ENCODE measurements around the gene ZZZ3. TPM values are rescaled to one million over a fixed set of nuclear protein-coding genes. Genes with fewer than 3 reads are reported as not detected.
"Not testable (repeated sequence)": the region's sequence is repeated elsewhere in the genome, so short reads cannot be mapped to it uniquely, and the experiment has no call there.

The ZZZ3 gene
- total RNA-seq, 4 donors from 2014 or later: 26.8 to 45.8 (median 37.3) TPM

DNA sequence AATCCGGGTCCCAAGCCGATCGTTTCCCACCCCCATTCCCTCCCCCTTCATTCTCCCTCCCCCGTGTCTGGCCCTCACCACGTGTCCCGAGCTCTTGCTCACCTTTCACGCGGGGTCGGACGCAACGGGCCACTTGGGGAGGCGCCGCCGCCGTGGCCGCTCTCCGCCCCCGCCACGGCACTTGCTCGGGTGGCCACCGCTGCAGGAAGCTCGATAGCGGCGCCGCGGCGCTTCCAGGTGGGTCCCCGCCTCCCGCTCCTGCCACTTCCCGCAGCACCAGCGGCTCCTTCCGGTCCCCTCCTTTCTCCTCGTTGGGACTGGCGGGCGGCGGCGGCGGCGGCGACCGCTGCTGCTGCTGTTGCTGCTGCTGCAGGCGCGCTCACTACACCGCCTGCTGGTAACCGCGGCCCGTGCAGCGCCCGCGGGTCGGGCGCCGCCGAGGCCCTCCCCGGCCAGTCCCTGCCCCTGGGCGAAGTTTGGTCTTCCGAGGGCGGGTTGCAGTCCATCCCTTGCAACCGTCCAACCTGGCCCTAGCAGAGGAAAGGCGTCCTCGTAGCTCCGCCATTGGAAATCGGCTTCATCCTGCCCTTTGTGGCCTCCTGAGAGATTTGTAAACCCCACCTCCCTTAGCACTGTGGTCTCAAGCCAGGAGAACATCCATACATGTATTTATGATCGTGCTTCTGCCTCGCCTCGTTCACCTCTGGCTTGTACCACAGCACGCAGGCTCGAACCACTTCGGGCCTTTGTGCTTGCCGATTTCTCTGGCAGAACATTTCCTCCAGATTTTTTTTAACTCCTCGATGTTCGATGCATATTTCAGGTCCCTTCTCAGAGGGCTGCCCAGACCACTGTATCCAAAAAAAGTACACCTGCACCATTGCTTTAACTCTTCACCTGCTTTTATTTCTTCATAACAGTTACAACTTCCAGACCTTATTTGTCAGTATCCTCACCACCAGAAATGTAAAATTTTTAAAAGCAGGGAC, 996 bp upstream of the ZZZ3 start:
- Histone ChIP-seq H3K27ac (peak overlapping the region; percentile 86 to 99 (median 98)), H3K4me3 (peak overlapping the region; percentile 87 to 93 (median 88)), H3K4me1 (peaks cover 35 to 37% of the 10 kb centered on the region in 2 donors), H3K36me3 (no peaks in the 10 kb centered on the region), H3K9me3 (no peaks in the 10 kb centered on the region), H3K27me3 (no peaks in the 10 kb centered on the region)
- in situ Hi-C loops (cut with MboI; ENCODE audit: low sequenced_read_pairs in 4 of 4): no loop called here
- intact Hi-C loops (cut with DNase I; ENCODE audit: low total_unique reads): loop anchor here (2.0 to 10.0 kb wide), 6 partner anchors 75 to 536 kb away; partner anchors contain the start of genes DNAJB4, PIGK and USP33
- TF ChIP-seq, protein P1, sequence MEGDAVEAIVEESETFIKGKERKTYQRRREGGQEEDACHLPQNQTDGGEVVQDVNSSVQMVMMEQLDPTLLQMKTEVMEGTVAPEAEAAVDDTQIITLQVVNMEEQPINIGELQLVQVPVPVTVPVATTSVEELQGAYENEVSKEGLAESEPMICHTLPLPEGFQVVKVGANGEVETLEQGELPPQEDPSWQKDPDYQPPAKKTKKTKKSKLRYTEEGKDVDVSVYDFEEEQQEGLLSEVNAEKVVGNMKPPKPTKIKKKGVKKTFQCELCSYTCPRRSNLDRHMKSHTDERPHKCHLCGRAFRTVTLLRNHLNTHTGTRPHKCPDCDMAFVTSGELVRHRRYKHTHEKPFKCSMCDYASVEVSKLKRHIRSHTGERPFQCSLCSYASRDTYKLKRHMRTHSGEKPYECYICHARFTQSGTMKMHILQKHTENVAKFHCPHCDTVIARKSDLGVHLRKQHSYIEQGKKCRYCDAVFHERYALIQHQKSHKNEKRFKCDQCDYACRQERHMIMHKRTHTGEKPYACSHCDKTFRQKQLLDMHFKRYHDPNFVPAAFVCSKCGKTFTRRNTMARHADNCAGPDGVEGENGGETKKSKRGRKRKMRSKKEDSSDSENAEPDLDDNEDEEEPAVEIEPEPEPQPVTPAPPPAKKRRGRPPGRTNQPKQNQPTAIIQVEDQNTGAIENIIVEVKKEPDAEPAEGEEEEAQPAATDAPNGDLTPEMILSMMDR (IDR thresholded peaks at IDR 0.05 in 4 of 5, conservative IDR thresholded peaks at IDR 0.05 in 1 of 5): peak; percentile 84 to 97 (median 95)
- TF ChIP-seq POLR2A (IDR thresholded peaks at IDR 0.05): peak; percentile 56 to 60
- ATAC-seq (peak; percentile 75 to 81), DNase-seq (peak; percentile 85 to 89)

DNA sequence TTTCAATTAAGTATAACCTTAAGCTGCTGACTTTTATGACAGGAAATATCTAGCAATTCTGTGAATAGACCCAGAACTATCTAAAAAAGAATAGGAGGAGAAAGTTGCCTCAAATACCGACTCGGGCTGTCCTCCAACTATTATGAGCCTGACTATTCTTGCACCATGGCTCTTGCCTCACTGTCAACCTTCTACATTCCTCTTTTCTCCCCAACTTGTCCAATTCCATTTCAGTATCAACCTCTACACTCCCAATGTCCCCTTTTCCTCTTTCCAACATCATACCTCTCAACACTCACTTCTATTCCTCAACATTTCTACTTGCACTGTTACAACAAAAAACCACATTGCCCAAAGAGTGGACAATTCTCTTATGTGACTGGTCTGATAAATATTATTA, 2.3 kb downstream of the ZZZ3 start:
- DNase-seq (no peak), ATAC-seq (no peak)
- intact Hi-C loops (cut with DNase I; ENCODE audit: low total_unique reads) (loop anchor here (5.0 to 10.0 kb wide), 4 partner anchors 85 to 533 kb away; partner anchors contain the start of gene PIGK), in situ Hi-C loops (cut with MboI; ENCODE audit: low sequenced_read_pairs in 4 of 4) (no loop called here)
- H3K9me3 ChIP-seq: no peaks in the 10 kb centered on the region
- H3K27ac ChIP-seq: no peak overlapping the region
- H3K36me3 ChIP-seq: no peaks in the 10 kb centered on the region
- TF ChIP-seq, protein P1 (IDR thresholded peaks at IDR 0.05 in 4 of 5, conservative IDR thresholded peaks at IDR 0.05 in 1 of 5): no peak
- TF ChIP-seq POLR2A (IDR thresholded peaks at IDR 0.05): no peak
- no peaks in the 10 kb centered on the region for H3K27me3 ChIP-seq
- H3K4me3 ChIP-seq: no peak overlapping the region
- H3K4me1 ChIP-seq: peaks cover 51 to 57% of the 10 kb centered on the region in 2 donors

DNA sequence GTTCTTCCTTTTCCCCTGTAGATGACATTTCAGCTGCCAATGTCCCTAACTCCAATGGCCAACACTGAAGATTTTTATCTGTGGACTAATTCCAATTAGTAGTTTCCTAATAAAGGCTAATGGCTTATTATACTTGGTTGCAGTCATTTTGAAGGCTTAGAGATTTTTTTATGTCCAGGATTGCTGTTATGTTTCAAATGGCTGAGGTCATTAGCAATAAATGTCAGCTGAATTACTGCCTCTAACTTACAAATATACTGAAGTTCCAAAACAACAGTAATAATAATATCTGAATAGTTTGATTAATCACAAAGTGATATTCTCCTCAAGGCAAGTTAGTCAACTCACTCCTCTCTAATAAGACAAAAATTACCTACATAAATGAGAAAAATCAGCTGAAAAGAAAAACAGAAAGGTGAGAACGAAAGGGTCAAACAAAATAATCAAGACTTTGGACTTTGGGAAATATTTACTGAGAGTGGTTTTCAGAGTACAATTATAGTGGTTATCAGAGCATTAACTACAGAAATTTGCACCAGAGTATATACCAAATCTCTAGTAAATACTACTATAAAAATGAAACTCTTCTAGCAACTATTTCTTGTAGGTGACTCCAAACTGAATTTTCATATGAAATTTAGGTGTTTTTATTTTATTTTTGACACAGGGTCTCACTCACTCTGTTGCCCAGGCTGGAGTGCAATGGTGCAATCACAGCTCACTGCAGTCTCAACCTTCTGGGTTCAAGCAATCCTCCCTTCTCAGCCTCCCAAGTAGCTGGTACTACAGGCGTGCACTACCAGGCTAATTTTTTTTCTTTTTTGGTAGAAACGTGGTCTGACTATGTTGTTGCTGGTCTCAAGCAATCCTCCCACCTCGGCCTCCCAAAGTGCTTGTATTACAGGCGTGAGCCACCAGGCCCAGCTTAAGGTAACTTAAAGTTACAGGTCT, 3.5 kb downstream of the ZZZ3 start:
- Histone ChIP-seq H3K27ac (no peak overlapping the region), H3K27me3 (no peaks in the 10 kb centered on the region), H3K4me1 (peaks cover 55 to 57% of the 10 kb centered on the region in 2 donors), H3K36me3 (no peaks in the 10 kb centered on the region), H3K4me3 (no peak overlapping the region), H3K9me3 (no peaks in the 10 kb centered on the region)
- in situ Hi-C loops (cut with MboI; ENCODE audit: low sequenced_read_pairs in 4 of 4) (no loop called here), intact Hi-C loops (cut with DNase I; ENCODE audit: low total_unique reads) (no loop called here)
- DNase-seq (no peak), ATAC-seq (no peak)
- TF ChIP-seq POLR2A (IDR thresholded peaks at IDR 0.05): no peak
- TF ChIP-seq, protein P1 (IDR thresholded peaks at IDR 0.05 in 4 of 5, conservative IDR thresholded peaks at IDR 0.05 in 1 of 5): no peak

DNA sequence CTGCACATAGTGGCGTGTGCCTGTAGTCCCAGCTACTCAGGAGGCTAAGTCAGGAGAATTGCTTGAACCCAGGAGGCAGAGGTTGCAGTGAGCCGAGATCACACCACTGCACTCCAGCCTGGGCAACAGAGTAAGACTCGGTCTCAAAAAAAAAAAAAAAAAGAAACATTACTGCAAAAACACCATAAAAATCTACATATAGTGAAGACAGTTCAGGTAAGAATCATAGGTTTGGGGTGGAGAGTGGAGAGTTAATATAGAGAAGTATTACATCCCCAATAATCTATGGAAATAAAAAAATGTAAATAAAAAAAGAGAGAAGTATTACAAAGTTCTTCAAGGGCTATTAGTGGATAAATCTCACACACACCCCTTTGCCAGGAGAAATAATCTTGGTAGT, 7.7 kb downstream of the ZZZ3 start:
- intact Hi-C loops (cut with DNase I; ENCODE audit: low total_unique reads): not testable (repeated sequence)

More for the DNA sequence above, 7.7 kb downstream of the ZZZ3 start:
- ATAC-seq; H3K27ac ChIP-seq; DNase-seq; in situ Hi-C loops (cut with MboI; ENCODE audit: low sequenced_read_pairs in 4 of 4); H3K9me3 ChIP-seq; H3K27me3 ChIP-seq; H3K36me3 ChIP-seq; H3K4me3 ChIP-seq: not testable (repeated sequence)
- H3K4me1 ChIP-seq: peaks cover 59 to 67% of the 10 kb centered on the region in 2 donors
